Peyer's patch (tissue), 4 donors: ENCODE measurements around the gene CNN2. TPM values are rescaled to one million over a fixed set of nuclear protein-coding genes. Genes with fewer than 3 reads are reported as not detected.

ENCODE experiments used
- DNase-seq, 3 donors: peaks; one replicate each; pipeline ENCODE4 v3.0.0-alpha.2; 2017 to 2019
- H3K27ac ChIP-seq, 4 donors: fragments of 200-600 bp; sonication (generic); one replicate each; pipeline ENCODE4 v1.5.1; 2016 to 2019
- H3K27me3 ChIP-seq, 2 donors: fragments of 200-600 bp; sonication (generic); one replicate each; pipeline ENCODE4 v1.5.1; 2019
- H3K36me3 ChIP-seq, 3 donors: fragments of 200-600 bp; sonication (generic); one replicate each; pipeline ENCODE4 v1.5.1; 2016 to 2019
- H3K4me1 ChIP-seq, 4 donors: fragments of 200-600 bp; sonication (generic); one replicate each; pipeline ENCODE4 v1.5.1; 2016 to 2019
- H3K4me3 ChIP-seq, 4 donors: fragments of 200-600 bp; sonication (generic); 1 replicate in 3 of 4; 2 replicates in 1 of 4; pipeline ENCODE4 v1.5.1; 2016 to 2019; ENCODE audit warnings: mild to moderate bottlenecking in 1 of 4
- H3K9me3 ChIP-seq, 4 donors: fragments of 200-600 bp; sonication (generic); one replicate each; pipeline ENCODE4 v1.5.1; 2016 to 2019; ENCODE audit warnings: mild to moderate bottlenecking in 1 of 4
- POLR2A ChIP-seq, 2 donors: fragments of 450-650 bp; IDR thresholded peaks; one replicate each; pipeline ENCODE4 v1.5.1; 2017; ENCODE audit warnings: antibody characterized with exemption in 2 of 2, mild to moderate bottlenecking in 2 of 2, moderate library complexity in 2 of 2
- total RNA-seq, 4 donors: library from RNA; depleted of rRNA; stranded (reverse); fragments of >200 nt; gene quantifications; one replicate each; pipeline ENCODE4 v1.1.0, GENCODE V29; 2016
- TF ChIP-seq, protein P1 (sequence below), 6 experiments: fragments of 450-650 bp in 4 of 6; fragments of 200-600 bp in 2 of 6; sonication (generic) in 1 of 6; IDR thresholded peaks; one replicate each; pipeline ENCODE4 v1.5.1; 2017 to 2019; ENCODE audit warnings: antibody characterized with exemption in 6 of 6, mild to moderate bottlenecking in 3 of 6, moderate library complexity in 1 of 6

The CNN2 gene
- total RNA-seq, 4 donors from 2014 or later = 20.6 to 47.0 (median 22.6) TPM

- Histone ChIP-seq H3K36me3 (peaks cover 0 to 5% (median 0%) of the 10 kb centered on the region in 3 donors), H3K9me3 (no peaks in the 10 kb centered on the region), H3K27ac (peak overlapping the region in 2 of 4 donors; percentile 5 to 39), H3K4me1 (peaks cover 0 to 10% (median 4%) of the 10 kb centered on the region in 4 donors), H3K27me3 (no peaks in the 10 kb centered on the region), H3K4me3 (no peak overlapping the region)
- TF ChIP-seq POLR2A (IDR thresholded peaks at IDR 0.05) = no peak
- TF ChIP-seq, protein P1, sequence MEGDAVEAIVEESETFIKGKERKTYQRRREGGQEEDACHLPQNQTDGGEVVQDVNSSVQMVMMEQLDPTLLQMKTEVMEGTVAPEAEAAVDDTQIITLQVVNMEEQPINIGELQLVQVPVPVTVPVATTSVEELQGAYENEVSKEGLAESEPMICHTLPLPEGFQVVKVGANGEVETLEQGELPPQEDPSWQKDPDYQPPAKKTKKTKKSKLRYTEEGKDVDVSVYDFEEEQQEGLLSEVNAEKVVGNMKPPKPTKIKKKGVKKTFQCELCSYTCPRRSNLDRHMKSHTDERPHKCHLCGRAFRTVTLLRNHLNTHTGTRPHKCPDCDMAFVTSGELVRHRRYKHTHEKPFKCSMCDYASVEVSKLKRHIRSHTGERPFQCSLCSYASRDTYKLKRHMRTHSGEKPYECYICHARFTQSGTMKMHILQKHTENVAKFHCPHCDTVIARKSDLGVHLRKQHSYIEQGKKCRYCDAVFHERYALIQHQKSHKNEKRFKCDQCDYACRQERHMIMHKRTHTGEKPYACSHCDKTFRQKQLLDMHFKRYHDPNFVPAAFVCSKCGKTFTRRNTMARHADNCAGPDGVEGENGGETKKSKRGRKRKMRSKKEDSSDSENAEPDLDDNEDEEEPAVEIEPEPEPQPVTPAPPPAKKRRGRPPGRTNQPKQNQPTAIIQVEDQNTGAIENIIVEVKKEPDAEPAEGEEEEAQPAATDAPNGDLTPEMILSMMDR (IDR thresholded peaks at IDR 0.05) = no peak
- peak in 2 of 3 donors; percentile 50 to 72 for DNase-seq
Measured at GRCh38 chr19:1046836-1047695, 20.7 kb downstream of the CNN2 start.

DNA sequence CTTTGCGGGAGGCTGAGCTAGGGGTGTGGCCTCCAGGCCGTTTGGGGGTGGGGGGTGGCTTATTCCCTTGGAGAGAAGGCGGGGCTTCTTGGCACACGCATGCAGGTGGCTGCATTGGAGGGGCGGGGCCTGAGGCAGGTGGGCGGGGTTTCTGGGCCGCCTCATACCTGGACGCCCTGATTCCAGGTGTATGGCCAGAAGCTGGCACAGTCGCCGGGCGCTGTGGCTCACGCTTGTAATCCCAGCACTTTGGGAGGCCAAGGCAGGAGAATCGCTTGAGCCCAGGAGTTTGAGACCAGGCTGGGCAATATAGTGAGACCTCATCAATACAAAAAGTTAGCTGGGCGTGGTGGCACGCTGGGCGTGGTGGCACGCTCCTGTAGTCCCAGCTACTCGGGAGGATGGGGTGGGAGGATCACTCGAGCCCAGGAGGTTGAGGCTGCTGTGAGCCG, 21.3 kb downstream of the CNN2 start:
- Histone ChIP-seq H3K36me3 (peaks cover 0 to 5% (median 0%) of the 10 kb centered on the region in 3 donors), H3K27me3 (no peaks in the 10 kb centered on the region), H3K4me3 (no peak overlapping the region), H3K9me3 (no peaks in the 10 kb centered on the region), H3K4me1 (peaks cover 0 to 7% (median 2%) of the 10 kb centered on the region in 4 donors), H3K27ac (peak overlapping the region in 2 of 4 donors; percentile 5 to 39)
- DNase-seq = peak in 2 of 3 donors; percentile 71 to 85
- no peak for TF ChIP-seq POLR2A (IDR thresholded peaks at IDR 0.05)
- TF ChIP-seq, protein P1 (IDR thresholded peaks at IDR 0.05) = no peak

- Histone ChIP-seq H3K9me3 (no peaks in the 10 kb centered on the region), H3K27ac (no peak overlapping the region), H3K36me3 (peaks cover 0 to 5% (median 0%) of the 10 kb centered on the region in 3 donors), H3K4me3 (no peak overlapping the region), H3K4me1 (peaks cover 0 to 7% (median 0%) of the 10 kb centered on the region in 4 donors), H3K27me3 (no peaks in the 10 kb centered on the region)
- DNase-seq = no peak
- no peak for TF ChIP-seq POLR2A (IDR thresholded peaks at IDR 0.05)
- TF ChIP-seq, protein P1 (IDR thresholded peaks at IDR 0.05) = no peak
Measured at GRCh38 chr19:1049106-1049505, 22.7 kb downstream of the CNN2 start.

- Histone ChIP-seq H3K36me3 (peaks cover 0 to 5% (median 0%) of the 10 kb centered on the region in 3 donors), H3K27ac (no peak overlapping the region), H3K27me3 (no peaks in the 10 kb centered on the region), H3K4me1 (peaks cover 0 to 7% (median 0%) of the 10 kb centered on the region in 4 donors), H3K4me3 (no peak overlapping the region), H3K9me3 (no peaks in the 10 kb centered on the region)
- no peak for TF ChIP-seq POLR2A (IDR thresholded peaks at IDR 0.05)
- TF ChIP-seq, protein P1 (IDR thresholded peaks at IDR 0.05) = no peak
- no peak for DNase-seq
Measured at GRCh38 chr19:1049800-1050199, 23.4 kb downstream of the CNN2 start.

- no peak overlapping the region for H3K4me3 ChIP-seq
- H3K36me3 ChIP-seq = peaks cover 0 to 5% (median 0%) of the 10 kb centered on the region in 3 donors
- peaks cover 0 to 7% (median 0%) of the 10 kb centered on the region in 4 donors for H3K4me1 ChIP-seq
- TF ChIP-seq, protein P1 (IDR thresholded peaks at IDR 0.05) = no peak
- TF ChIP-seq POLR2A (IDR thresholded peaks at IDR 0.05) = no peak
- H3K9me3 ChIP-seq = no peaks in the 10 kb centered on the region
- DNase-seq = no peak
- H3K27ac ChIP-seq = no peak overlapping the region
- no peaks in the 10 kb centered on the region for H3K27me3 ChIP-seq
Measured at GRCh38 chr19:1050989-1051788, 24.8 kb downstream of the CNN2 start.
